Gastroesophageal sphincter (tissue), 4 donors: ENCODE measurements around the gene FNBP1. TPM values are rescaled to one million over a fixed set of nuclear protein-coding genes. Genes with fewer than 3 reads are reported as not detected.

ENCODE experiments used
- ATAC-seq: fragments of 150-250 bp; one replicate; pipeline ENCODE4 v1.9.1; 2016; ENCODE audit warnings: mild to moderate bottlenecking, moderate library complexity
- H3K27ac ChIP-seq, 4 donors: fragments of 200-600 bp; sonication (generic) in 3 of 4; 1 replicate in 3 of 4; 2 replicates in 1 of 4; pipeline ENCODE4 v1.5.1; 2016 to 2019
- H3K27me3 ChIP-seq: fragments of 200-600 bp; sonication (generic); one replicate; pipeline ENCODE4 v1.5.1; 2019
- H3K36me3 ChIP-seq, 2 donors: fragments of 200-600 bp; sonication (generic); one replicate each; pipeline ENCODE4 v1.5.1; 2019; ENCODE audit warnings: control low read depth in 1 of 2
- H3K4me1 ChIP-seq, 3 donors: fragments of 200-600 bp; sonication (generic); 1 replicate in 2 of 3; 2 replicates in 1 of 3; pipeline ENCODE4 v1.5.1; 2016 to 2019; ENCODE audit warnings: control low read depth in 2 of 3
- H3K4me3 ChIP-seq, 2 donors: fragments of 200-600 bp; sonication (generic); one replicate each; pipeline ENCODE4 v1.5.1; 2019; ENCODE audit warnings: mild to moderate bottlenecking in 1 of 2, moderate library complexity in 1 of 2
- H3K9me3 ChIP-seq, 3 donors: fragments of 200-600 bp; sonication (generic); one replicate each; pipeline ENCODE4 v1.5.1; 2017 to 2019; ENCODE audit warnings: control low read depth in 2 of 3
- CTCF ChIP-seq, 4 experiments: fragments of 200-600 bp in 2 of 4; fragments of 450-650 bp in 2 of 4; sonication (generic) in 1 of 4; IDR thresholded peaks; one replicate each; pipeline ENCODE4 v1.5.1; 2017 to 2019; ENCODE audit warnings: antibody characterized with exemption in 4 of 4, mild to moderate bottlenecking in 2 of 4, moderate library complexity in 2 of 4
- EP300 ChIP-seq: sonication (generic); formaldehyde crosslinking; IDR thresholded peaks from one replicate; pipeline ENCODE4 v1.6.1; 2017; ENCODE audit warnings: antibody characterized with exemption, mild to moderate bottlenecking
- POLR2A ChIP-seq, 2 donors: fragments of 450-650 bp; IDR thresholded peaks; one replicate each; pipeline ENCODE4 v1.6.1; 2017; ENCODE audit warnings: antibody characterized with exemption in 2 of 2, mild to moderate bottlenecking in 2 of 2, moderate library complexity in 1 of 2
- POLR2AphosphoS5 ChIP-seq: sonication (generic); formaldehyde crosslinking; IDR thresholded peaks from one replicate; pipeline ENCODE4 v1.6.1; 2017; ENCODE audit warnings: antibody characterized with exemption
- WGBS, 2 donors: methylation state at CpG; one replicate each; pipeline ENCODE4 v1.1.5; 2018; ENCODE audit warnings: low coverage in 1 of 2; 5-methylcytosine and 5-hydroxymethylcytosine counted together
- total RNA-seq, 4 donors: library from RNA; depleted of rRNA; stranded (reverse); fragments of >200 nt; gene quantifications; one replicate each; pipeline ENCODE4 v1.1.0, GENCODE V29; 2016

FNBP1 gene
- total RNA-seq, 4 donors from 2014 or later: 119 to 343 (median 188) TPM

GRCh38 chr9:129930743-129931142 is 112.2 kb downstream of the FNBP1 start:
- WGBS, 2 donors: 72% methylated on average over 2 of the region's 2 CpGs; no CpG with 5 or more reads in 1 of the 2 donors
- Histone ChIP-seq H3K27ac (peak overlapping the region in 3 of 4 donors; percentile 40 to 88 (median 81)), H3K36me3 (peaks cover 0 to 39% of the 10 kb centered on the region in 2 donors), H3K27me3 (no peaks in the 10 kb centered on the region), H3K4me1 (peaks cover 4 to 45% (median 36%) of the 10 kb centered on the region in 3 donors), H3K9me3 (no peaks in the 10 kb centered on the region), H3K4me3 (no peak overlapping the region)
- ATAC-seq: no peak
- no peak for TF ChIP-seq POLR2A (IDR thresholded peaks at IDR 0.05)
- TF ChIP-seq CTCF (IDR thresholded peaks at IDR 0.05): no peak
- TF ChIP-seq POLR2AphosphoS5: no peak

- Histone ChIP-seq H3K27ac (peak overlapping the region in 2 of 4 donors; percentile 81 to 88), H3K4me1 (peaks cover 4 to 34% (median 24%) of the 10 kb centered on the region in 3 donors), H3K9me3 (no peaks in the 10 kb centered on the region), H3K4me3 (no peak overlapping the region), H3K36me3 (peaks cover 0 to 51% of the 10 kb centered on the region in 2 donors), H3K27me3 (no peaks in the 10 kb centered on the region)
- TF ChIP-seq EP300 (no peak), CTCF (IDR thresholded peaks at IDR 0.05) (no peak), POLR2A (IDR thresholded peaks at IDR 0.05) (no peak), POLR2AphosphoS5 (no peak)
- ATAC-seq: no peak
- WGBS, 2 donors: 83 to 91% methylated on average over 6 to 9 of the region's 9 CpGs
Measured at GRCh38 chr9:129929496-129930125, 113.4 kb downstream of the FNBP1 start.

- no peaks in the 10 kb centered on the region for H3K27me3 ChIP-seq
- WGBS, 2 donors: 60 to 70% methylated on average over 1 to 5 of the region's 6 CpGs
- TF ChIP-seq EP300 (no peak), POLR2A (IDR thresholded peaks at IDR 0.05) (no peak), CTCF (IDR thresholded peaks at IDR 0.05) (no peak), POLR2AphosphoS5 (no peak)
- H3K4me3 ChIP-seq: no peak overlapping the region
- H3K36me3 ChIP-seq: peaks cover 0 to 81% of the 10 kb centered on the region in 2 donors
- peak overlapping the region in 1 of 4 donors; percentile 17 for H3K27ac ChIP-seq
- H3K4me1 ChIP-seq: peaks cover 0 to 28% (median 0%) of the 10 kb centered on the region in 3 donors
- no peak for ATAC-seq
- no peaks in the 10 kb centered on the region for H3K9me3 ChIP-seq
Measured at GRCh38 chr9:129923589-129923988, 119.4 kb downstream of the FNBP1 start.

- ATAC-seq: no peak
- Histone ChIP-seq H3K9me3 (no peaks in the 10 kb centered on the region), H3K36me3 (peaks cover 0 to 71% of the 10 kb centered on the region in 2 donors), H3K27me3 (no peaks in the 10 kb centered on the region), H3K4me3 (no peak overlapping the region), H3K27ac (peak overlapping the region in 2 of 4 donors; percentile 20 to 28), H3K4me1 (peaks cover 0 to 33% (median 0%) of the 10 kb centered on the region in 3 donors)
- 62 to 68% methylated on average over 3 to 4 of the region's 4 CpGs for WGBS, 2 donors
- no peak for TF ChIP-seq EP300
- TF ChIP-seq CTCF (IDR thresholded peaks at IDR 0.05): no peak
- TF ChIP-seq POLR2AphosphoS5: no peak
- TF ChIP-seq POLR2A (IDR thresholded peaks at IDR 0.05): no peak
Measured at GRCh38 chr9:129921905-129922304, 121.1 kb downstream of the FNBP1 start.

- WGBS, 2 donors: 77% methylated on average over 3 of the region's 3 CpGs
- H3K9me3 ChIP-seq: no peaks in the 10 kb centered on the region
- H3K4me1 ChIP-seq: peaks cover 0 to 33% (median 0%) of the 10 kb centered on the region in 3 donors
- peak overlapping the region in 1 of 4 donors; percentile 3 for H3K27ac ChIP-seq
- H3K27me3 ChIP-seq: no peaks in the 10 kb centered on the region
- peak; percentile 5 for ATAC-seq
- no peak for TF ChIP-seq CTCF (IDR thresholded peaks at IDR 0.05)
- TF ChIP-seq EP300: no peak
- no peak for TF ChIP-seq POLR2AphosphoS5
- no peak for TF ChIP-seq POLR2A (IDR thresholded peaks at IDR 0.05)
- no peak overlapping the region for H3K4me3 ChIP-seq
- H3K36me3 ChIP-seq: peaks cover 0 to 68% of the 10 kb centered on the region in 2 donors
Measured at GRCh38 chr9:129919841-129920240, 123.1 kb downstream of the FNBP1 start.
